Measurements from ENCODE around the gene MRM2. TPM values are rescaled to one million over a fixed set of nuclear protein-coding genes. Genes with fewer than 3 reads are reported as not detected.

The MRM2 gene
- polyA plus RNA-seq, 1 donor from 2014 or later: 21.4 TPM

- Histone ChIP-seq H3K4me3 (ENCODE audit: low read length) (no peak overlapping the region), H3K36me3 (ENCODE audit: insufficient read depth, low read length) (no peaks in the 10 kb centered on the region), H3K27me3 (ENCODE audit: insufficient read depth, low read depth, low read length) (no peaks in the 10 kb centered on the region), H3K4me2 (ENCODE audit: low read length) (no peak overlapping the region), H4K20me1 (ENCODE audit: insufficient read depth) (no peaks in the 10 kb centered on the region), H3K9ac (ENCODE audit: low read length) (no peak overlapping the region), H3F3A (ENCODE audit: insufficient read depth, low read length, poor library complexity, severe bottlenecking) (no peaks in the 10 kb centered on the region), H3K27ac (ENCODE audit: low read length) (no peak overlapping the region), H3K9me2 (ENCODE audit: insufficient read depth, low read length) (no peaks in the 10 kb centered on the region), H3K79me2 (replicated peaks; ENCODE audit: insufficient read depth, low read length) (no peaks in the 10 kb centered on the region), H3K9me3 (ENCODE audit: low read length) (no peaks in the 10 kb centered on the region), H2AFZ (ENCODE audit: low read depth, low read length) (no peak overlapping the region)
- TF ChIP-seq EZH2 (IDR thresholded peaks at IDR 0.05; ENCODE audit: borderline replicate concordance, insufficient read depth, low read length, poor library complexity, severe bottlenecking) (no peak), RAD21 (conservative IDR thresholded peaks at IDR 0.05) (no peak), POLR2AphosphoS5 (IDR thresholded peaks at IDR 0.05) (no peak), CTCF (IDR thresholded peaks at IDR 0.05; ENCODE audit: poor library complexity, severe bottlenecking) (no peak), MXI1 (conservative IDR thresholded peaks at IDR 0.05; ENCODE audit: poor library complexity, severe bottlenecking) (no peak), EP300 (conservative IDR thresholded peaks at IDR 0.05; ENCODE audit: poor library complexity, severe bottlenecking) (no peak), TAF1 (IDR thresholded peaks at IDR 0.05; ENCODE audit: low read depth) (no peak), SMC3 (conservative IDR thresholded peaks at IDR 0.05; ENCODE audit: poor library complexity) (no peak)
- TF ChIP-seq, protein P1, sequence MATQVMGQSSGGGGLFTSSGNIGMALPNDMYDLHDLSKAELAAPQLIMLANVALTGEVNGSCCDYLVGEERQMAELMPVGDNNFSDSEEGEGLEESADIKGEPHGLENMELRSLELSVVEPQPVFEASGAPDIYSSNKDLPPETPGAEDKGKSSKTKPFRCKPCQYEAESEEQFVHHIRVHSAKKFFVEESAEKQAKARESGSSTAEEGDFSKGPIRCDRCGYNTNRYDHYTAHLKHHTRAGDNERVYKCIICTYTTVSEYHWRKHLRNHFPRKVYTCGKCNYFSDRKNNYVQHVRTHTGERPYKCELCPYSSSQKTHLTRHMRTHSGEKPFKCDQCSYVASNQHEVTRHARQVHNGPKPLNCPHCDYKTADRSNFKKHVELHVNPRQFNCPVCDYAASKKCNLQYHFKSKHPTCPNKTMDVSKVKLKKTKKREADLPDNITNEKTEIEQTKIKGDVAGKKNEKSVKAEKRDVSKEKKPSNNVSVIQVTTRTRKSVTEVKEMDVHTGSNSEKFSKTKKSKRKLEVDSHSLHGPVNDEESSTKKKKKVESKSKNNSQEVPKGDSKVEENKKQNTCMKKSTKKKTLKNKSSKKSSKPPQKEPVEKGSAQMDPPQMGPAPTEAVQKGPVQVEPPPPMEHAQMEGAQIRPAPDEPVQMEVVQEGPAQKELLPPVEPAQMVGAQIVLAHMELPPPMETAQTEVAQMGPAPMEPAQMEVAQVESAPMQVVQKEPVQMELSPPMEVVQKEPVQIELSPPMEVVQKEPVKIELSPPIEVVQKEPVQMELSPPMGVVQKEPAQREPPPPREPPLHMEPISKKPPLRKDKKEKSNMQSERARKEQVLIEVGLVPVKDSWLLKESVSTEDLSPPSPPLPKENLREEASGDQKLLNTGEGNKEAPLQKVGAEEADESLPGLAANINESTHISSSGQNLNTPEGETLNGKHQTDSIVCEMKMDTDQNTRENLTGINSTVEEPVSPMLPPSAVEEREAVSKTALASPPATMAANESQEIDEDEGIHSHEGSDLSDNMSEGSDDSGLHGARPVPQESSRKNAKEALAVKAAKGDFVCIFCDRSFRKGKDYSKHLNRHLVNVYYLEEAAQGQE (IDR thresholded peaks at IDR 0.05; ENCODE audit: borderline replicate concordance): no peak
Measured at GRCh38 chr7:2273866-2274265, 31.9 kb upstream of the MRM2 start.

DNA sequence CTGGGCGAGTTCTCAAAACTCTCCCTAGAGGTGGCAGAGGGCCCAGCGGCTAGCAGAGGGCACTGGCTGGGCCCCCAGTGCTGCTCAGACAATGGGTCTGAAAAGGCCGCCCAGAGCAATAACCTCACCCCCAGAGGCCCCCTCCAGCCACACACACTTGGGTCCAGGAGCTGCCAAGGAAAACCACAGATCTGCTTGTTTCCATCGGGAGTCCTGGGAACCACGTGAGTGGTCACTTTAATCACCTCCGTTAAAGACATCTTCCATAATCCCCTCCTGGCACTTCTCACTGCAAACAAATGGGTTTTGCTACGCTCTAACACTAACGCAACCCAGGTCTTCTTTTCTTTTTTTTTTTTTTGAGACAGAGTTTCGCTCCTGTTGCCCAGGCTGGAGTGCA, 30.0 kb upstream of the MRM2 start:
- Histone ChIP-seq H3K27ac (ENCODE audit: low read length) (no peak overlapping the region), H4K20me1 (ENCODE audit: insufficient read depth) (no peaks in the 10 kb centered on the region), H2AFZ (ENCODE audit: low read depth, low read length) (no peak overlapping the region), H3K4me2 (ENCODE audit: low read length) (no peak overlapping the region), H3K9me3 (ENCODE audit: low read length) (no peaks in the 10 kb centered on the region), H3K9ac (ENCODE audit: low read length) (no peak overlapping the region), H3K79me2 (replicated peaks; ENCODE audit: insufficient read depth, low read length) (no peaks in the 10 kb centered on the region), H3K4me3 (ENCODE audit: low read length) (no peak overlapping the region), H3K9me2 (ENCODE audit: insufficient read depth, low read length) (no peaks in the 10 kb centered on the region), H3F3A (ENCODE audit: insufficient read depth, low read length, poor library complexity, severe bottlenecking) (no peaks in the 10 kb centered on the region), H3K36me3 (ENCODE audit: insufficient read depth, low read length) (no peaks in the 10 kb centered on the region), H3K27me3 (ENCODE audit: insufficient read depth, low read depth, low read length) (no peaks in the 10 kb centered on the region)
- TF ChIP-seq CTCF (IDR thresholded peaks at IDR 0.05; ENCODE audit: poor library complexity, severe bottlenecking) (no peak), POLR2AphosphoS5 (IDR thresholded peaks at IDR 0.05) (no peak), TAF1 (IDR thresholded peaks at IDR 0.05; ENCODE audit: low read depth) (no peak), RAD21 (conservative IDR thresholded peaks at IDR 0.05) (no peak), MXI1 (conservative IDR thresholded peaks at IDR 0.05; ENCODE audit: poor library complexity, severe bottlenecking) (no peak), EZH2 (IDR thresholded peaks at IDR 0.05; ENCODE audit: borderline replicate concordance, insufficient read depth, low read length, poor library complexity, severe bottlenecking) (no peak), EP300 (conservative IDR thresholded peaks at IDR 0.05; ENCODE audit: poor library complexity, severe bottlenecking) (no peak), SMC3 (conservative IDR thresholded peaks at IDR 0.05; ENCODE audit: poor library complexity) (no peak)
- TF ChIP-seq, protein P1 (IDR thresholded peaks at IDR 0.05; ENCODE audit: borderline replicate concordance): no peak
